ENCODE measurements around the gene LTBP2. TPM values are rescaled to one million over a fixed set of nuclear protein-coding genes. Genes with fewer than 3 reads are reported as not detected.

LTBP2 gene
- total and polyA plus RNA-seq, 2 experiments from 2014 or later = 7.6 to 8.6 TPM

DNA sequence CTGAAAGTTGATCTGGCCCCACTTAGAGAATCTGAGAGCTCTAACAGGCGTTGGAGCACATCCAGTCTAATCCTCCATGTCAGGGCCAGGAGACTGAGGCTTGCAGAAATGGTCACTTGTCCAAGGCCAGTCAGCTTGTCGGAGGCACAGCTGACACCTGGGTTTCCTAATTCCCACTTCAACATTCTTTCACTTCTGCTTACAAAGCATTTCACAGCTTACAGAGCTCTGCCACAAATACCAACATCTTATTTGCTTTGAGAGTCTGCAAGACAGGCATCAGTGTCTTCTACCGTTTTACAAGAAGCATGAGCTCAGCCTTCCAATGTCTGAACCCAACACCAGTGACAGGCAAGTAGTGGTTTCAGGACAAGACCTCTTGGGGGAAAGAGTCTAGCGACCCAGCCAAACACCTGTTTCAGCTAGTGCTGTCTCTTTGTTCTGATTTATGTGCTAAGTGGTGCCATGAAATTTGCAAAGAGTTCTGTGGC is 86.6 kb downstream of the LTBP2 start:
- 57% methylated on average over 4 of the region's 4 CpGs for WGBS (ENCODE audit: low lambda C conversion rate, missing lambda C conversion rate)

DNA sequence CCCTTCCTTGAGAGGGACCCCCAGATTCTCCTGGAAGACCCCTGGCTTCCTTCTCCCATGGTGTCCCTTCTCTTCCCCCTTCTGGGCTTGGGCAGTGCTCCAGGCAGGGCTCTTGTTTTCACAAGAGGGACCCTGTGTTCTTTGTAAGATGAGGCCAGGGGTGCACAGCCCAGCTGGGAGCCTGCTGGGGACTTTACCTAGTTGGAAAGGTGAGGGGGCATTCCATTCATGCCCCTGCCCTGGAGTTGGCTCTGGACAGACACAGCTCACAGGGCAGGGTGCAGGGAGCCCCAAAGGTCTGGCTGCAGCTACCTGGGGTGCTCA is 87.3 kb downstream of the LTBP2 start:
- no peak for DNase-seq (ENCODE audit: low spot score)
- H3K4me3 ChIP-seq = no peak overlapping the region
- no peaks in the 10 kb centered on the region for H3K9me3 ChIP-seq (ENCODE audit: low read depth)
- H3K4me1 ChIP-seq (ENCODE audit: insufficient read depth) = no peaks in the 10 kb centered on the region
- H3K9me2 ChIP-seq (replicated peaks; ENCODE audit: insufficient read depth) = no peaks in the 10 kb centered on the region
- H3K27me3 ChIP-seq = no peaks in the 10 kb centered on the region
- no peak overlapping the region for H2AFZ ChIP-seq
- H3K27ac ChIP-seq = no peak overlapping the region
- H4K20me1 ChIP-seq (ENCODE audit: insufficient read depth, poor library complexity, severe bottlenecking) = no peaks in the 10 kb centered on the region
- H3K79me2 ChIP-seq = no peaks in the 10 kb centered on the region
- H3K36me3 ChIP-seq (replicated peaks; ENCODE audit: insufficient read depth, low read depth) = no peaks in the 10 kb centered on the region
- no peak for TF ChIP-seq EZH2phosphoT487 (IDR thresholded peaks at IDR 0.05; ENCODE audit: low read depth, severe bottlenecking, unreplicated experiment)
- TF ChIP-seq, protein P1, sequence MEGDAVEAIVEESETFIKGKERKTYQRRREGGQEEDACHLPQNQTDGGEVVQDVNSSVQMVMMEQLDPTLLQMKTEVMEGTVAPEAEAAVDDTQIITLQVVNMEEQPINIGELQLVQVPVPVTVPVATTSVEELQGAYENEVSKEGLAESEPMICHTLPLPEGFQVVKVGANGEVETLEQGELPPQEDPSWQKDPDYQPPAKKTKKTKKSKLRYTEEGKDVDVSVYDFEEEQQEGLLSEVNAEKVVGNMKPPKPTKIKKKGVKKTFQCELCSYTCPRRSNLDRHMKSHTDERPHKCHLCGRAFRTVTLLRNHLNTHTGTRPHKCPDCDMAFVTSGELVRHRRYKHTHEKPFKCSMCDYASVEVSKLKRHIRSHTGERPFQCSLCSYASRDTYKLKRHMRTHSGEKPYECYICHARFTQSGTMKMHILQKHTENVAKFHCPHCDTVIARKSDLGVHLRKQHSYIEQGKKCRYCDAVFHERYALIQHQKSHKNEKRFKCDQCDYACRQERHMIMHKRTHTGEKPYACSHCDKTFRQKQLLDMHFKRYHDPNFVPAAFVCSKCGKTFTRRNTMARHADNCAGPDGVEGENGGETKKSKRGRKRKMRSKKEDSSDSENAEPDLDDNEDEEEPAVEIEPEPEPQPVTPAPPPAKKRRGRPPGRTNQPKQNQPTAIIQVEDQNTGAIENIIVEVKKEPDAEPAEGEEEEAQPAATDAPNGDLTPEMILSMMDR (IDR thresholded peaks at IDR 0.05; ENCODE audit: poor library complexity) = no peak
- no peak overlapping the region for H3K4me2 ChIP-seq

More for the DNA sequence above, 86.6 kb downstream of the LTBP2 start:
- Histone ChIP-seq H3K4me3 (no peak overlapping the region), H3K4me2 (no peak overlapping the region), H3K27ac (no peak overlapping the region), H3K36me3 (replicated peaks; ENCODE audit: insufficient read depth, low read depth) (no peaks in the 10 kb centered on the region), H4K20me1 (ENCODE audit: insufficient read depth, poor library complexity, severe bottlenecking) (no peaks in the 10 kb centered on the region), H3K4me1 (ENCODE audit: insufficient read depth) (no peaks in the 10 kb centered on the region), H3K79me2 (no peaks in the 10 kb centered on the region), H2AFZ (no peak overlapping the region), H3K27me3 (no peaks in the 10 kb centered on the region), H3K9me2 (replicated peaks; ENCODE audit: insufficient read depth) (no peaks in the 10 kb centered on the region), H3K9me3 (ENCODE audit: low read depth) (no peaks in the 10 kb centered on the region)
- TF ChIP-seq, protein P1 (IDR thresholded peaks at IDR 0.05; ENCODE audit: poor library complexity) = no peak
- TF ChIP-seq EZH2 (IDR thresholded peaks at IDR 0.05; ENCODE audit: borderline replicate concordance) (no peak), EZH2phosphoT487 (IDR thresholded peaks at IDR 0.05; ENCODE audit: low read depth, severe bottlenecking, unreplicated experiment) (no peak)
- no peak for DNase-seq (ENCODE audit: low spot score)

DNA sequence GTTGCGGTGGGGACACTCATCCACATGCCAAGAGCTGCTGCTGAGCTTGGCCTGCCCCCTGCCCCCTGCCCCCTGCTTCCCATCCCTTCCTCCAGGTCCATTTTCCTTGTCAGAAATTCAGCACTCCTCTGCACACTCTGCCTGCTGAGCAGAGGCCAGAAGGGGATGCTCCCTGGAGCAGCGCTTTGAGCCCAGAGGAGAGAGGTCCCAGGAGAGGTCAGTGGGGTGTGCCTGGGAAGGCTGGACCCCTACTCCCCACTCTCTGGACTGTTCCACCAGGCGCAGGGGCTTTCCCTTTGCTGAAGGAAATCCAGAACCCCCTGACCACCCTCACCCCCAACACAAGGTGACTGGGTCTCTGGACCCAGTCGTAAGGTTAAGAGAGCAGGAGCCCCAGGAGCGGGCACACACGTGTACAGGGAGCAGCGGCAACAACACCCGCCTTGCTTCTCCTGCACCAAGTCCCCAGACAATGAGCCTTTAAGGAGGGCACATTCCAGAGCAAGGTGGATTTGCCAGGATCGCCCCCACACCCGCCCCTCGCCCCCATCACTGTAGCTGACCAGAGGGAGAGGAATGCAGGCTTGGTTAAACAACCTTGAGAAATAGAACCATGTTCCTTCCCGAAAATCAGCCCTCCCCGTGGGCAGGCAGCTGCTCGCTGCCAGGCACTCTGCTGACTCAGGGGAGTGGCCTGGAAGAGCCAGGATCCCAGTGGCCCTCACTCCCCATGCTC is 87.8 kb downstream of the LTBP2 start:
- Histone ChIP-seq H3K27ac (no peak overlapping the region), H3K9me3 (ENCODE audit: low read depth) (no peaks in the 10 kb centered on the region), H3K27me3 (no peaks in the 10 kb centered on the region), H2AFZ (no peak overlapping the region), H3K79me2 (no peaks in the 10 kb centered on the region), H3K9me2 (replicated peaks; ENCODE audit: insufficient read depth) (no peaks in the 10 kb centered on the region), H3K4me1 (ENCODE audit: insufficient read depth) (no peaks in the 10 kb centered on the region), H3K4me3 (no peak overlapping the region), H3K36me3 (replicated peaks; ENCODE audit: insufficient read depth, low read depth) (no peaks in the 10 kb centered on the region), H4K20me1 (ENCODE audit: insufficient read depth, poor library complexity, severe bottlenecking) (no peaks in the 10 kb centered on the region), H3K4me2 (no peak overlapping the region)
- no peak for TF ChIP-seq EZH2phosphoT487 (IDR thresholded peaks at IDR 0.05; ENCODE audit: low read depth, severe bottlenecking, unreplicated experiment)
- no peak for TF ChIP-seq EZH2 (IDR thresholded peaks at IDR 0.05; ENCODE audit: borderline replicate concordance)
- TF ChIP-seq, protein P1 (IDR thresholded peaks at IDR 0.05; ENCODE audit: poor library complexity) = no peak
- no peak for DNase-seq (ENCODE audit: low spot score)
- WGBS (ENCODE audit: low lambda C conversion rate, missing lambda C conversion rate) = 83% methylated on average over 14 of the region's 14 CpGs

Data from hepatocyte (in vitro differentiated cells).